CD4-positive, alpha-beta T cell treated with Interleukin-1 beta for 1 hour (primary cell): ENCODE measurements around the gene PLK2.

Source experiments
- DNase-seq, 2 donors: peaks; one replicate each; pipeline ENCODE4 v3.0.0-alpha.2; 2020 to 2022

The PLK2 gene

GRCh38 chr5:58460002-58460731 lies at the start of gene PLK2:
Gene PLK2, minus strand, starts transcription at chr5:58460086. Its CDS starts 127 bp downstream, at chr5:58459959.
- DNase-seq = peak; percentile 91

- DNase-seq = no peak
Observed at GRCh38 chr5:58507715-58508114, 47.8 kb upstream of the PLK2 start.

GRCh38 chr5:58505971-58506640 lies 46.2 kb upstream of the PLK2 start:
- no peak for DNase-seq

GRCh38 chr5:58505502-58505901 lies 45.6 kb upstream of the PLK2 start:
- DNase-seq = no peak

- no peak for DNase-seq
Observed at GRCh38 chr5:58504766-58505165, 44.9 kb upstream of the PLK2 start.

GRCh38 chr5:58503390-58504046 lies 43.6 kb upstream of the PLK2 start:
- no peak for DNase-seq

- no peak for DNase-seq
Observed at GRCh38 chr5:58501778-58502417, 42.0 kb upstream of the PLK2 start.

- DNase-seq = no peak
Observed at GRCh38 chr5:58499941-58500340, 40.1 kb upstream of the PLK2 start.

GRCh38 chr5:58499231-58499630 lies 39.3 kb upstream of the PLK2 start:
- no peak for DNase-seq

- DNase-seq = no peak
Observed at GRCh38 chr5:58498340-58498942, 38.6 kb upstream of the PLK2 start.

- DNase-seq = no peak
Observed at GRCh38 chr5:58497921-58498320, 38.0 kb upstream of the PLK2 start.

- no peak for DNase-seq
Observed at GRCh38 chr5:58497386-58497785, 37.5 kb upstream of the PLK2 start.

GRCh38 chr5:58496488-58496887 lies 36.6 kb upstream of the PLK2 start:
- DNase-seq = no peak

GRCh38 chr5:58493141-58493540 lies 33.3 kb upstream of the PLK2 start:
- DNase-seq = no peak

- no peak for DNase-seq
Observed at GRCh38 chr5:58491216-58491892, 31.5 kb upstream of the PLK2 start, which contains the start of gene GAPT. Gene GAPT, plus strand, starts transcription at chr5:58491435. Its CDS starts 3,102 bp downstream, at chr5:58494537.

GRCh38 chr5:58490402-58491050 lies 30.6 kb upstream of the PLK2 start:
- peak in 1 of 2 donors; percentile 12 for DNase-seq

- no peak for DNase-seq
Observed at GRCh38 chr5:58486290-58486689, 26.4 kb upstream of the PLK2 start.

- no peak for DNase-seq
Observed at GRCh38 chr5:58484505-58484904, 24.6 kb upstream of the PLK2 start.

- no peak for DNase-seq
Observed at GRCh38 chr5:58482536-58482935, 22.6 kb upstream of the PLK2 start.

GRCh38 chr5:58481828-58482227 lies 21.9 kb upstream of the PLK2 start:
- DNase-seq = no peak

GRCh38 chr5:58481066-58481676 lies 21.3 kb upstream of the PLK2 start:
- no peak for DNase-seq
